Tibial artery (tissue), 4 donors: ENCODE measurements around the gene MPP2.

Experiments
- DNase-seq, 2 donors: peaks; one replicate each; pipeline ENCODE4 v3.0.0-alpha.2; 2019
- H3K27ac ChIP-seq, 2 donors: fragments of 200-600 bp; sonication (generic) in 1 of 2; 1 replicate in 1 of 2; 2 replicates in 1 of 2; pipeline ENCODE4 v1.5.1; 2018 to 2019; ENCODE audit warnings: mild to moderate bottlenecking in 1 of 2
- H3K27me3 ChIP-seq, 2 donors: fragments of 200-600 bp; sonication (generic) in 1 of 2; one replicate each; pipeline versions ENCODE4 v1.5.1 to v1.6.0; 2016 to 2019
- H3K36me3 ChIP-seq, 3 donors: fragments of 200-600 bp; sonication (generic) in 2 of 3; one replicate each; pipeline ENCODE4 v1.5.1; 2016 to 2019; ENCODE audit warnings: mild to moderate bottlenecking in 2 of 3
- H3K4me1 ChIP-seq, 4 donors: fragments of 200-600 bp; sonication (generic) in 2 of 4; 1 replicate in 3 of 4; 2 replicates in 1 of 4; pipeline ENCODE4 v1.5.1; 2016 to 2019
- H3K4me3 ChIP-seq, 2 donors: fragments of 200-600 bp; sonication (generic) in 1 of 2; 1 replicate in 1 of 2; 2 replicates in 1 of 2; pipeline ENCODE4 v1.5.1; 2018 to 2019; ENCODE audit warnings: mild to moderate bottlenecking in 2 of 2
- H3K9me3 ChIP-seq, 3 donors: fragments of 200-600 bp; sonication (generic) in 1 of 3; one replicate each; pipeline ENCODE4 v1.5.1; 2016 to 2019
- CTCF ChIP-seq, 2 experiments: fragments of 200-600 bp in 1 of 2; fragments of 450-650 bp in 1 of 2; IDR thresholded peaks; one replicate each; pipeline ENCODE4 v1.5.1; 2017 to 2019; ENCODE audit warnings: antibody characterized with exemption in 2 of 2, mild to moderate bottlenecking in 1 of 2, moderate library complexity in 1 of 2
- intact Hi-C: fragments of 100-400 bp; cut with DNase I; formaldehyde crosslinking; loops from one replicate; pipeline ENCODE4 v1.15.0; 2023; ENCODE audit warnings: low total_unique reads

The MPP2 gene

GRCh38 chr17:43917348-43918025 lies 10.2 kb upstream of the MPP2 start:
- intact Hi-C loops, result no loop called here
- no peaks in the 10 kb centered on the region for H3K9me3 ChIP-seq
- TF ChIP-seq CTCF (IDR thresholded peaks at IDR 0.05), result peak; percentile 34 to 50
- peaks cover 0 to 24% of the 10 kb centered on the region in 2 donors for H3K27me3 ChIP-seq
- H3K4me3 ChIP-seq, result peak overlapping the region; percentile 34 to 42
- peaks cover 0 to 13% (median 4%) of the 10 kb centered on the region in 4 donors for H3K4me1 ChIP-seq
- H3K36me3 ChIP-seq, result no peaks in the 10 kb centered on the region
- DNase-seq, result no peak
- H3K27ac ChIP-seq, result no peak overlapping the region

- Histone ChIP-seq H3K9me3 (no peaks in the 10 kb centered on the region), H3K27ac (no peak overlapping the region), H3K4me3 (peak overlapping the region; percentile 34 to 42), H3K4me1 (peaks cover 0 to 13% (median 4%) of the 10 kb centered on the region in 4 donors), H3K36me3 (no peaks in the 10 kb centered on the region), H3K27me3 (peaks cover 0 to 30% of the 10 kb centered on the region in 2 donors)
- no peak for DNase-seq
- intact Hi-C loops, result no loop called here
- TF ChIP-seq CTCF (IDR thresholded peaks at IDR 0.05), result no peak
Measured at GRCh38 chr17:43917016-43917347, 9.6 kb upstream of the MPP2 start.

GRCh38 chr17:43916385-43916784 lies 9.0 kb upstream of the MPP2 start:
- intact Hi-C loops, result no loop called here

GRCh38 chr17:43915559-43915958 lies 8.2 kb upstream of the MPP2 start:
- Histone ChIP-seq H3K36me3 (no peaks in the 10 kb centered on the region), H3K27ac (no peak overlapping the region), H3K4me1 (peaks cover 0 to 13% (median 4%) of the 10 kb centered on the region in 4 donors), H3K4me3 (no peak overlapping the region), H3K27me3 (peaks cover 0 to 26% of the 10 kb centered on the region in 2 donors), H3K9me3 (no peaks in the 10 kb centered on the region)
- intact Hi-C loops, result no loop called here
- DNase-seq, result no peak
- no peak for TF ChIP-seq CTCF (IDR thresholded peaks at IDR 0.05)

More at GRCh38 chr17:43916385-43916784, 9.0 kb upstream of the MPP2 start:
- Histone ChIP-seq H3K27me3 (peaks cover 0 to 32% of the 10 kb centered on the region in 2 donors), H3K4me3 (no peak overlapping the region), H3K9me3 (no peaks in the 10 kb centered on the region), H3K36me3 (no peaks in the 10 kb centered on the region), H3K4me1 (peaks cover 0 to 13% (median 4%) of the 10 kb centered on the region in 4 donors), H3K27ac (no peak overlapping the region)
- DNase-seq, result no peak
- no peak for TF ChIP-seq CTCF (IDR thresholded peaks at IDR 0.05)

- no peak for TF ChIP-seq CTCF (IDR thresholded peaks at IDR 0.05)
- H3K36me3 ChIP-seq, result no peaks in the 10 kb centered on the region
- no peak overlapping the region for H3K4me3 ChIP-seq
- intact Hi-C loops, result no loop called here
- H3K4me1 ChIP-seq, result peaks cover 0 to 13% (median 4%) of the 10 kb centered on the region in 4 donors
- H3K27ac ChIP-seq, result no peak overlapping the region
- no peaks in the 10 kb centered on the region for H3K9me3 ChIP-seq
- no peak for DNase-seq
- peaks cover 0 to 22% of the 10 kb centered on the region in 2 donors for H3K27me3 ChIP-seq
Measured at GRCh38 chr17:43914451-43914850, 7.1 kb upstream of the MPP2 start.
